Medulla oblongata (tissue), 1 donor: Measurements from ENCODE around the gene DZANK1.
"Not testable (repeated sequence)": the region's sequence is repeated elsewhere in the genome, so short reads cannot be mapped to it uniquely, and the experiment has no call there.

Source experiments
- DNase-seq: peaks from one replicate; pipeline ENCODE4 v3.0.0-alpha.2; 2015; ENCODE audit errors: extremely low spot score

DZANK1 gene

DNA sequence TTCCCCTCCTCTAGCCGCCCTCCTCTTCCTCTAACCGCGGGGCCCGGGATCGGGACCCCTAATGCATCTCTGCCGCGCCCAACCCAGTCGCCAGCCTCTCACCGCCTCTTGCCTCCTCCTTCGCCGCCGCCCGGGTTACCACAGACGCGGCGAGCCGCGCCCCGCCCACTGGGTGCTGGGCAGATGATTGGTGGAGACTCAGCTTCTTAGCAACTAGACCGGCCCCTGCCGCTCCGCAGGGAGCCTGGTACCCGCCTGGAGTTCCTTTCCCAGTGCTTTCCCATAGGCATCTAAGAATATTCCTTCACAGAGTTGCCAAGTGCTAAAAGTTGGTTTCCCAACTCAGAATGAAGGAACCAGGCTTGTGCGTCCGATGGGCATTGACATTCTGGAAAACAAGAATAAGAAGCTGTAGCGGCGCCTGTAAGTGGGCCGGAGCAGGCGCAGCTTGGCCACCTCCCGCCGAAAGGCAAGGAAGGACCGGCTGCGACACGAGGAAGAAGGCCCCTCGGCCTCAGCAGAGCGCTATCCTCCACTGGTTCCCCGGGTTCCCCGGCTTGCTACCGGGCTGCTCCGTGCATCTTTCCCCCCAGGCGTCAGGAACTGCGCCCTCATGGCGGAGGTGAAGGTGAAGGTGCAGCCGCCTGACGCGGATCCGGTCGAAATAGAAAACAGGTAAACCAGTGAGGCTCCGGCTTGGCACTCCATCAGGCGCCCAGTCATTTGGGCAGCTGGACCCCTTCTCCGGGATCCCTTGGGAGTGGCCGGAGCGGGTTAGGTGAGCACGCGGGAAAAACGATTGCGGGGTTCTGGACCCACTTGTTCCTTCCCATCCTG is at the start of gene DZANK1, which contains the start of gene POLR3F:
Gene DZANK1 (minus strand): TSS at position 137 of the 837 bp plus-strand sequence. CDS start 1,672 bp downstream, outside the sequence.
Gene POLR3F (plus strand): TSS at position 497 of the 837 bp plus-strand sequence. CDS start 117 bp downstream, at position 614.
- DNase-seq = peak; percentile 97

GRCh38 chr20:18515973-18516372 is 49.1 kb upstream of the DZANK1 start:
- no peak for DNase-seq

DNA sequence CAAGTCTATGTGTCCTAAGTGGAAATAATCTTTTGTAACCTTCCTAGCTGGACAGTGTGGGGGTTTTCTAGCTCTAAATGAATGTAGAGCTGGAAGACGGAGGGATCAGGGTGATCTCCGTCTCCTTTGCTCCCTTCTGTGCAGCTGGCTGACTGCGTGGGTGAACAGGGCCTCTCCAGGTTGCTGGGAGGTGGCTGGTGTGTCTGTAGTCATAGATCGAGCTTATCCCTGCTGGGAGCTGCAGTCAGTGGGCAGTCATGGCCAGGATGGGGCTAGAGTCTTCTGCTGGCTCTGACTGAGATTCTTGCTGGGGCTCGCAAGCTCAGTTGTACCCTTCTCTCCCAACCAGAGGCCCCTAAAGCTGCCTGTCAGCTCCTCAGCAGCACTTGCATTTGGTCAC is 47.3 kb upstream of the DZANK1 start:
- DNase-seq = no peak

DNA sequence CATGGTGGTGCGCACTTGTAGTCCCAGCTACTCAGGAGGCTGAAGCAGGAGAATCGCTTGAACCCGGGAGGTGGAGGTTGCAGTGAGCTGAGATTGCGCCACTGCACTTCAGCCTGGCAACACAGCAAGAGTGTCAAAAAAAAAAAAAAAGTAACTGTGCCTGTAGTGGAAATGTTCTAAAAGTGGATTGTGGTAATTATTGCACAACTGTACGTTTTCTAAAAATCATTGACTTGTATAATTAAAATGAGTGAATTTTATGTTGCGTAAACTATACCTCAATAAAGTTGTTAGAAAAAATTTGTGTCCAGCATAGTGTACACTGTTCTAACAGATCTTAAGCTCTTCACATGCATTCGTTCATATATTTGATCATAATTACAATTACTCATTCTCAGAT is 46.4 kb upstream of the DZANK1 start:
- DNase-seq = no peak

- no peak for DNase-seq
Observed at GRCh38 chr20:18511571-18511970, 44.7 kb upstream of the DZANK1 start.

- peak; percentile 99 for DNase-seq
Observed at GRCh38 chr20:18507218-18508191, 40.7 kb upstream of the DZANK1 start, which contains the start of gene SEC23B. TSS of gene SEC23B (plus strand) at chr20:18507940. CDS start at chr20:18510836, 2,896 bp downstream.

DNA sequence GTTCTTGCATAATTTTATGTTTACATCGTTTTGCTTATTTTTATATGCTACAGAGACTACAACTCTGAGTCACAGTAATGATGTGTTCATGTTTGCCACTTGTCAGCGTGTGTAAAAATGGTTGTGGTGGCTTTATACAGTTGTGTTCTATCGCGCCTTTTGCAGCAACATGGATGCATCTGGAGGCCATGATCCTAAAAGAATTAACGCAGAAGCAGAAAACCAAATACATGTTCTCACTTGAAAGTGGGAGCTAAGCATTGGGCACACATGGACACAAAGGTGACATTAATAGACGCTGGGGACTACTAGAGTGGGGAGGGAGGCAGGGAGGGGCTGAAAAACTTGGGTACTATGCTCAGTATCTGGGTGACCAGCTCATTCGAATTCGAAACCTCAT is 39.9 kb upstream of the DZANK1 start:
- DNase-seq = no peak

DNA sequence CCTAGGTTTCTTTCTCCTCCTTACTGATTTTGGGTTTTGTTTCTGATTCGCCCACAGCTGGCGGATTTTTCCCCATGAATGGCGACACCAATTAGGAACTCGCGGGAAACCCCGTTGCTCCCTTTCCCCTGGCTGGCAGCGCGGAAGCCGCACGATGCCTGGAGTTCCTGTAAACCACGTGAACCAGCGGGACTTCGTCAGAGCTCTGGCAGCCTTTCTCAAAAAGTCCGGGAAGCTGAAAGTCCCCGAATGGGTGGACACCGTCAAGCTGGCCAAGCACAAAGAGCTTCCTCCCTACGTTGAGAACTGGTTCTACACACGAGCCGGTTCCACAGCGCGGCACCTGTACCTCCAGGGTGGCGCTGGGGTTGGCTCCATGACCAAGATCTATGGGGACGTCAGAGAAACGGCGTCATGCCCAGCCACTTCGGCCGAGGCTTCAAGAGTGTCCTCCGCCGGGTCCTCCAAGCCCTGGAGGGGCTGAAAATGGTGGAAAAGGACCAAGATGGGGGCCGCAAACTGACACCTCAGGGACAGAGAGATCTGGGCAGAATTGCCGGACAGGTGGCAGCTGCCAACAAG is 37.7 kb upstream of the DZANK1 start:
- DNase-seq = peak; percentile 45

- DNase-seq = not testable (repeated sequence)
Observed at GRCh38 chr20:18501672-18502071, 34.8 kb upstream of the DZANK1 start.

- DNase-seq = no peak
Observed at GRCh38 chr20:18497603-18498002, 30.8 kb upstream of the DZANK1 start.

DNA sequence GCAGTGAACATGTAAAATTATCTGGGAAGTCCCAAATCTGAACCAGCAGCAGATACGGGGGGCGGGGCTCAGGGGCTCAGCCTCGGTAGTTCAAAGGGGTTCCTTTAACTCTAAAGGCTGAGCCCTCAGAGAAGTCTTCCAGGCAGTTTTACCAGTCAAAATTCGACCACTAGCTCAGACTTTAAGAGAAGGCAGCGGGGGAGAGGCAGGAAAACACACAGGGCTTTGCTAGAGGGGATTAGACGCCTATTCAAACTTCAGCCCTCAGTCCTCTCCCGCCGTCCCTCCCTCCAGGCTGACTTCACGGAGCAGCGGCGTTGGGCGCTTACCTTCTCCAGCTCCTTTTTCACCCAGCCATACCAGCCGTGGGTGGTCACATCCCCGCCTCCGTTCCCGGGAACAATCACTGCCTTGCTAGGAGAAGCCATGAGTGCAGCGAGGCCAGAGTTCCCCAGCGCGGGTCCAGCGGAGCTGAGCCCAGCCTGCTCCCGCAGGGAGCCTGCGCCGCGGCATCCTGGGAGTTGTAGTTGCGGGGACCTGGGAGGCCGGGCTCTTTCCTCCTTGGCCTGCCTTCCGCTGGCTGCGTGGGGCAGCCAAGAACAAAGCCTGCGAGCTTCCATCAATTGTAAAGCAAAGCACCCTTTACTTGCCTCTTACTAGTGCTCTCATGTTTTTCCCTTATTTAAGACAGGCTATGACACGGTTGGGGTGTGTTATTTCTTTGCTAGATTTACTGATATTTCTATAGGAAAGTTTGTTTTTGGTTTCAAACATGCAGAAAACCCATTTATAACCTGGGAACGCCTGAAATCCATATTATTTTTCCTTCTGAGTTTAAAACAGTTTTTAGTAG is 30.1 kb upstream of the DZANK1 start, which contains the start of gene RBBP9:
Gene RBBP9 (minus strand): TSS at position 486 of the 853 bp plus-strand sequence. CDS start 58 bp downstream, at position 428.
- peak; percentile 86 for DNase-seq

DNA sequence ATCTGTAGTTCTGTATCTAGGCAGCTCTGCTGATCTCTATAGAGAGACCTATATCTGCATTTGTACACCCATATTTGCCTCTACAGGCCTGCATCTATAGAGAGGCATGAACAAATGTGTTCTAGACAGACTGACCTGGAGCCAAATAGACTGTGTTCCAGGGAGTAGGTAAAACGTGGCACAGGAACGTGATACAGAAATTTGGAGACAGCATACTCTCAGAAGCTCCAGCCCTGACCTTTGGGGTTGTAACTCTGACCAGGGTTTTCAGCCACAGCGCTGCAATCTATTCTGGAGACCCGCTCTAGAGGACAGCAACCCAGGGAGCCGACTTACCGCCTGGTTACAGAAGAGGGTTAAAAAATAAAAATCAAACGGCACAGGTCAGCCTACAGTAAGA is 29.2 kb upstream of the DZANK1 start:
- DNase-seq = no peak

DNA sequence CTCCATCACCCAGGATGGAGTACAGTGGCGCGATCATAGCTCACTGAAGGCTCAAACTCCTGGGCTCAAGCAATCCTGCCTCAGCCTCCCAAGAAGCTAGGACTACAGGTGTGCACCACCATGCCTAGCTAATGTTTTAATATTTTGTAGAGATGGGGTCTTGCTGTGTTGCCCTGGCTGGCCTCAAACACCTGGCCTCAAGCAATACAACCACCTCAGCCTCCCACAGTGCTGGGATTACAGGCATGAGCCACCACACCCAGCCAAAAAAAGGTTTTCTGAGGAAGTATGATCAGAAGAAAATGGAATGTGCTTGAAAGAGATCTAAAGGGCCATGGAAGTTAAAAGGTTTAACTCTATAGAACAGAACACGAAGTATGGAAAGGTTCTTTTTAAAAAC is 21.5 kb upstream of the DZANK1 start:
- DNase-seq = no peak

GRCh38 chr20:18481596-18481995 is 14.8 kb upstream of the DZANK1 start:
- DNase-seq = no peak

DNA sequence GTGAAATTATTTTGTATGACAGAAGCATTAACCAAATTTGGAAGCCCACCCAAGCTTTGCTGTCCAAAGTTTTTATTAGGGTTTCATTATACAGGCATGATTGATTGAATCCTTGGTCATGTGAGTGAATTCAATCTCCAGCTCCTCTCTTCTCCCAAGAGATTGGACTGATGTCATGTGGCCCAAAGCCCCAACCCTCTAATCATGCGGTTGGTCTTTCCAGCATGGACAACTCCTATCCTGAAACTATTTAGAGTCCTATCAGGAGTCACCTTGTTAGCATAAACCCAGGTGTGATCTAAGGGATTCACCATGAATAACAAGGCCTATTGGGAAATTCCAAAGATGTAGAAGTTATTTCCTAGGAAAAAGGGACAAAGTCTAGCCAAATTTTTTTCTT is 11.0 kb upstream of the DZANK1 start:
- no peak for DNase-seq

DNA sequence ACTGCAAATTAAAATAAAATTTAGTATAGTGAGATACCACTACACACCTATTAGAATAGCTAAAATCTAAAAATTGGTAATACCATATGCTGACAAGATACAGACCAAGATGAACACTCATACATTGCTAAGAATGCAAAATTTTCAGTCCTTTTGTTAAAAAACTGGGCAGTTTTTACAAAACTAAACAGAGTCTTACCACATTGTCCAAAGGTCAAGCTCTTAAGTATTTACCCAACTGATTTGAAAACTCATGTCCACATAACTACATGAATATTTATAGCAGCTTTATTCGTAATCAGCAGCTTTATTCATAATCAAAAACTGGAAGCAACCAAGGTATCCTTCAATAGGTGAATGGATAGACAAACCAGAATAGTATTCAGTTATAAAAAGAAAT is 10.4 kb upstream of the DZANK1 start:
- no peak for DNase-seq

GRCh38 chr20:18466574-18466893 is 296 bp downstream of the DZANK1 start:
- DNase-seq = no peak

DNA sequence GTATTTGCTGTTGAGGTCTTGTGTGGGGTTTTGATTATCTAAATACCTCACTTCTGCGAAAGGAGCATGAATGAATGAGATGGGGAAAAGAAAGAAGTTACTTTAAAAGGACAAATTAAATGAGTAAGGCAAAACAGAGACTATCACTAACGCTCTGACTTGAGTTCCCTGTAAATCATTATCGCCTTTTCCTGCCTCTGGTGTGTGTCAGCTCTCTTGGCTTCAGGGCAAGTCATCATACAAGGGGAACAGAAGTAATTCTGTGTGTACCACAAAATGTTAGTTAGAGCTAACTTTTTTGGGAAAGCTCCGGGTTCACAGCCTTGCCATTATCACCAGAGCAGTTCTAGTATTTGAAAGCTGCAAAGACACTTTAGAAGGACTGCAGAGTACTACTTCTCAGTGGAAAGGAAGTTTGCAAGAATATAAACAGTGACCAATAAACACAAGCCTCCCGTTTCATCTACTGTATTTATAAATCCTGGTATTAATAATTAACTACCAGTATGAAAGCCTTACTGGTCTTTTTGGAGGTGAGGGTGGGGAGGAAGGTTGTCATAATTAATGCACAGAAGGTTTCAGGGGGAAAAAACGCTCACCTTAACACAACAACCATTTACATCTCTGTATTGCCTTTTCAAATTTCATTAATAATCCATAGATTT is 1.2 kb downstream of the DZANK1 start:
- DNase-seq = no peak

DNA sequence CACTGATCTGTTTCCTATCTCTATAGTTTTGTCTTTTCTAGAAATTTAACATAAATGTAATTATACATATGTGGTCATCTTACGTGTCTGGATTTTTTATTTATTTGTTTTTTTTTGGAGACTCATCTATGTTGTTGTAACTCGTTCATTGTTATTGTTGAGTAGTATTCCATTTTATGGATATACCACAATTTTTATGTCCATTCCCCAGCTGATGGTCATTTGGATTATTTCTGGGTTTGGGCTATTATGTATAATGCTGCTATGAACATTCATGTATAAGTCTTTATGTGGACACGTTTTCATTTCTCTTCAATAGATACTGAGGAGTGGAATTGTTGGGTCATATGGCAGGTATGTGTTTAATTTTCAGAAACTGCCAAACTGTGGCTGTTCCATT is 10.2 kb downstream of the DZANK1 start:
- no peak for DNase-seq

DNA sequence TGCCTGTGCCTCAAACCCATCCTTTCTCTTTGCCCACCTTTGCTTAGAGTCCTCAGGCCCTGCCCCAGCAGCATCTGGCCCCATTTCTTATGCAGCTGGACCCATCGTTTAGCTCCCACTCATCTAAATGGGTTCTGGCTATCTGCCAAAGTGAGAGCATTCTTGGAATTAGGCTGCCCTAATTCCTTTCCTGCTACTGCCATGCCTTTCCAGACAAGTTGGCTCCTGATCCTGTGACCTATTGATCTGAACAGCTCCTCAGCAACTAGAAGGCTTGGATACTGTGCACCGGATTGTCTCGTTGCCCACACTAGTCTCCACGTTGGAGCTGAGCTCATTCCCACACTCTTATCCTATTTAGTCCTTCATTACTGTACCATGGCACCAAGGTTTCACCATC is 22.9 kb downstream of the DZANK1 start:
- no peak for DNase-seq
